Stimulated activated CD8-positive, alpha-beta memory T cell treated with anti-CD3 and anti-CD28 coated beads, Interleukin-7, amount 100 ng/mL, for 24 hours (primary cell): Measurements from ENCODE around the gene PLEKHG3.

Experiments
- DNase-seq: peaks from one replicate; pipeline ENCODE4 v3.0.0-alpha.2; 2020; ENCODE audit warnings: low read depth

PLEKHG3 gene

DNA sequence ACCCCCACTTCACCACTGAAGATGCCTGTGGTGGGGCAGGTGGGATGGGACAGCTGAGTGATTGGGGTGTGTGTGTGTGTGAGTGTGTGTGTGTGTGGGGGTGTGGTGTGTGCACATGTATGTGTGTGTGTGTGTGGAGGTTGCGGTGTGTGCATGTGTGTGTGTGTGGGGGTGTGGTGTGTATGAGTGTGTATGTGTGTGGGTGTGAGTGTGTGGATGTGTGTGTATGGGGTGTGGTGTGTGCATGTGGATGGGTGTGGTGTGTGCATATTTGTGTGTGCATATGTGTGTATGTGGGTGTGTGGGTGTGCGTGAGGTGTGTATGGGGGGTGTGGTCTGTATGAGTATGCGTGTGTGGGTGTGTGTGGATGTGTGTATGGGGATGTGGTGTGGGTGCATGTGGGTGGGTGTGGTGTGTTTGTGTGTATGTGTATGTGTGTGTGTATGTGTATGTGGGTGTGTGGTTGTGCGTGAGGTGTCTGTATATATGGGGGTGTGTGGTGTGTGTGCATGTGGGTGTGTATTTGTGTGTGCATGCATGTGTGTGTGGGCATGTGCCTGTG is 61.6 kb downstream of the PLEKHG3 start:
- no peak for DNase-seq

DNA sequence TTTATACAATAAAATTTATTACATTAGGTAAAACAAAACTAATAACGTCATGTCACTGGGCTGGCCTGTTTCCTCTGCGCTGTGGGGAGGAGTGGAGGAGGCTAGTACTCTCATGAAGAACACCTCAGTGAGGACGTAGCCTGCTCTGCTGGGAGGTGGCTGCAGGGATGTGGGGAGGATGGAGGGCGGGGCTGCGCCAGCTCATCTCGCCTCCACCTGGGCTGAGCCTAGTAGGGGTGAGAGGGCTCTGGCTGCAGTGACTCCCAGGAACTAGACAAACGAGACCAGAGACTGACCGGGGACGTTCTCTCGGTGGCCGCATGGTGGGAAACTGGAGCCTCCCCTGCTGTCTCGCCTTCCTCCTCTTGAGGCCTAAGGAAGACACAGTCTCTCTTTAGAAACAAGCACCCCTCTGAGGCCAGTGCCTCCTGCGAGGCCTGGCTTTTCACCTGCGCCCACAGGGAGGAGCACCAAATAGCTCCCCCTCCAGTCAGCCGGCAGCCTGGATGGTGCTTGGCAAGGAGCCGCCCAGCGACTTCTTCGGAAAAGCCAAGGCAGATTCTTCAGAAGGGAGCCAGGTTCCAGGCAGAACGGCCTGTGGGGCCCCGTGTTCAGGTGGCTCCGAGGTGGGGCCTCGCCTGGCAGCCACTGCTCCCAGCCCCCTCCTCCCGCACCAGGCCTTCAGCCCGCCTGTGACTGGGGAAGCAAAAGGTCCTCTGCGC is 62.4 kb downstream of the PLEKHG3 start:
- DNase-seq = no peak

DNA sequence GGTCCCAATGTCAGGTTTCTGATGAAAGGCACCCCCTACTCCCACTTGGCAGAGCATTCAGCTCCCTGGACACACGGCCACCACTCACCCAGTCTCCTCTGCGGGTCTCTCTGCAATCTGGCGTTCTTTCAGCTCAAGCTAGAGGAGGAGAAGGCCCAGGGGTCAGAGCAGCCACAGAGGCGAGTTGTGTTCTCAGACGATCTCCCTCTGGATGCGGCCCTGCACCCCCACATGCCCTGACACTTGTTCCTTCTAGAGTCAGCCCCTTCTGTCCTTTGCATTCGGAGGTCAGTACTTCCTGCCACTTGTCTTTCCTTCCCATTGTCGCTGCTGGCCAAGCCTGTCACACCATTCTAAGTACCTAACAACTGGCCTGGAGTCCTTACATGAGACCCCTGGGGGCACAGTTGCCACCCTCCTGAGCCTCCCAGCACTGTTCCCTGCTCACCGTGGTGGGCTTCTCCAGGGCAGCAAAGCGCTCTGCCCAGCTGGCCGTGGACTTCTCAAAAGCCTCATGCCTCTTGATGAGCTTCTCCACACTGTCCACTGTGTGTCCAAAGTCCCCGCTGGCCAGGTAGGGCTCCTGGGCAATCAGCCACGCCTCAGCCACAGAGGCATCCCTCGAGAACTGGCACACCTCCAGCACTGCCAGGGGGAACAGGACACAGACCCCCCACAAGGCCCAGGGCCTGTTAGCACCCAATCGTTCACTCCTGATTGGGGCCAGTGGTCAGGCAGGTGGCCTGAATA is 63.2 kb downstream of the PLEKHG3 start:
- no peak for DNase-seq

DNA sequence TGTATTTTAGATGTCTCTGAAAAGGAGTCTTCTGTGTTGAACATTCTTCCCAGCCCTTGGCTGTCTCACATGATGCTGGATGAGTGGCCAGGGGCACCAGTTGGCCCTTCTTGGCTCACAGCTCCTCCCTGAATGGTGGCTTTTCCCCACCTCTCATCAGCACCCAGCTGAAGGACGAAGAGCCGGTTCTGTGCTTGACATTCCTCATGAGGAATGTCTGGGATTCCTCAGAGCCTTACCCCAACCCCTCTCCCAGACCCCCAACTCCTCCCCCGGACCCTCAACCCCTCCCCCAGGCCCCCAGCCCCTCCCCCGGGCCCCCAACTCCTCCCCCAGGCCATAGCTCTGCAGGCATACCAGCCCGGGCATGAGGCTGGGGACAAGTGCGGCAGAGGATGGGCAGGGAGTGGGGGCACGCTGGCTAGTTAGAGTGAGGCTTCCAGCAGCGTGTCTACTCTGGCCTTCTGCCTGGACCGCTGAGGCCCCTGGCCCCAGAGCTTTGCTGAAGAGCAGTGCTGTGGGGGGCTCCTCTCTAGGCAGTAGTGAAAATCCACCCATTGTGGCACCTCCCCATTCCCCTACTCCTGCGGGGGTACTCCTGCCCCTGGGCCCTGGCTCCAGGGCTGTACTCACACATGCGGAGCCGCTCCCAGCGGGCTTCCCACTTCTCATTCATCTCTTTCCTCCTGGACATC is 64.3 kb downstream of the PLEKHG3 start:
- DNase-seq = no peak

- DNase-seq = no peak
Measured at GRCh38 chr14:64769096-64770020, 65.1 kb downstream of the PLEKHG3 start.

DNA sequence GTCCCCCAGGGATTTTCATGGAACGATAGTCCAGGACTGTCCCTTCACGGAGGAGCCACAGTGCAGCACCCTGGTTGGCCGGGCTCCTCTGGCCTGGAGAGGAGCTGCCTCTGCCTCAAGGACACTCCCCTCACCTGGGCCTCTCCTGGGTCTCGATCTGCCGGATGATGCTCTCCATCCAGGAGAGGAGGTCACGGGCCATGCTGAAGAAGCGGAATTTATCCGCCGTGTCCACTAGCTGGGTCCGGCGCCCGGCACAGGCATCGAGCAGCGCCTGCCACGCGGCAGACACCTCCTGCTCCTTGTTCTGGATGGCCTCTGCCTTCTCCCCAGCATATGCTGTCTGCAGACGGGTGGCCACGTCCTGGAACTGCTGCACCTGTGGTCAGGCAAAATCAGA is 66.5 kb downstream of the PLEKHG3 start:
- DNase-seq = no peak

- DNase-seq = no peak
Measured at GRCh38 chr14:64771161-64771560, 66.9 kb downstream of the PLEKHG3 start.

- no peak for DNase-seq
Measured at GRCh38 chr14:64772397-64772950, 68.2 kb downstream of the PLEKHG3 start.

- DNase-seq = no peak
Measured at GRCh38 chr14:64773046-64773445, 68.8 kb downstream of the PLEKHG3 start.

GRCh38 chr14:64773577-64773976 is 69.4 kb downstream of the PLEKHG3 start:
- no peak for DNase-seq

GRCh38 chr14:64774272-64774671 is 70.0 kb downstream of the PLEKHG3 start:
- no peak for DNase-seq

- DNase-seq = no peak
Measured at GRCh38 chr14:64775081-64775777, 71.0 kb downstream of the PLEKHG3 start.

- DNase-seq = no peak
Measured at GRCh38 chr14:64777461-64777860, 73.2 kb downstream of the PLEKHG3 start.

- no peak for DNase-seq
Measured at GRCh38 chr14:64778104-64778754, 74.0 kb downstream of the PLEKHG3 start.

GRCh38 chr14:64779472-64779871 is 75.2 kb downstream of the PLEKHG3 start:
- no peak for DNase-seq

DNA sequence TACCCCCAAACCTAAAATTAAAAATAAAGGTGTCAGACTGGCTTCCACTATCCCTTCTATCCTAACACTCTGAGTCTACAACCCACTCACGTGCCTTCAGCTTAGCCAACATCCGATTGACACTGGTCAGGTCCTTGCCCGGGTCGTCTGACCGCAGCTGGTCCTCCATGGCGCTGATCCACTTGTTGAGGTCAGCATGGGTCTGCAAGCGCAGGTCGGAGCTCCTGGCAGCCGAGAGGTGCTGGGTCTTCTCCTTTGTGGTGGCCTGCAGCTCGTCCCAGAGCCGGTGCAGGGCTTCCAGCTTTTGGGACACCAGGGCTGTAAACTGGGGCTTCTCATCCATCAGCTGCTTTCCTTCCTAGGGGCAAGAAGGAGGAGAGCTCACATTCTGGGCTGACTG is 78.0 kb downstream of the PLEKHG3 start:
- DNase-seq = no peak

DNA sequence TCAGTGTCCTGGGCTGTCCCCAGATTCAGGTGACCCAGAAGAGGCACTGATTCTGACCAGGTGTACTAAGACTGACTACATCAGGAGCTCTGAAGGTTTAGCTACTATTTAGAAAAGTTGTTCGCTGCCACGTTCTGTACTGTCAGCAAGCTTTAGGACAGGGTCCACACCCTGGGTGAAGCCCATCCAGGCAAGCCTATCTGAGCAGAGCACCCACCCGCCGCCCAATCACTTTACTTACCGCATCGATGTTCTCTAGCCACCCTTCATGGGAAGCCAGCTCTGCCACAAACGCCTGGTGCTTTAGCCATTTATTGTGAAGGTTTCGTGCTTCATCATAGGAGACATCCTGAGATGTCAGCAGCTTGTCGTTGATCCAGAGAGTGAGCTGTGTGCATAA is 79.8 kb downstream of the PLEKHG3 start:
- DNase-seq = no peak

DNA sequence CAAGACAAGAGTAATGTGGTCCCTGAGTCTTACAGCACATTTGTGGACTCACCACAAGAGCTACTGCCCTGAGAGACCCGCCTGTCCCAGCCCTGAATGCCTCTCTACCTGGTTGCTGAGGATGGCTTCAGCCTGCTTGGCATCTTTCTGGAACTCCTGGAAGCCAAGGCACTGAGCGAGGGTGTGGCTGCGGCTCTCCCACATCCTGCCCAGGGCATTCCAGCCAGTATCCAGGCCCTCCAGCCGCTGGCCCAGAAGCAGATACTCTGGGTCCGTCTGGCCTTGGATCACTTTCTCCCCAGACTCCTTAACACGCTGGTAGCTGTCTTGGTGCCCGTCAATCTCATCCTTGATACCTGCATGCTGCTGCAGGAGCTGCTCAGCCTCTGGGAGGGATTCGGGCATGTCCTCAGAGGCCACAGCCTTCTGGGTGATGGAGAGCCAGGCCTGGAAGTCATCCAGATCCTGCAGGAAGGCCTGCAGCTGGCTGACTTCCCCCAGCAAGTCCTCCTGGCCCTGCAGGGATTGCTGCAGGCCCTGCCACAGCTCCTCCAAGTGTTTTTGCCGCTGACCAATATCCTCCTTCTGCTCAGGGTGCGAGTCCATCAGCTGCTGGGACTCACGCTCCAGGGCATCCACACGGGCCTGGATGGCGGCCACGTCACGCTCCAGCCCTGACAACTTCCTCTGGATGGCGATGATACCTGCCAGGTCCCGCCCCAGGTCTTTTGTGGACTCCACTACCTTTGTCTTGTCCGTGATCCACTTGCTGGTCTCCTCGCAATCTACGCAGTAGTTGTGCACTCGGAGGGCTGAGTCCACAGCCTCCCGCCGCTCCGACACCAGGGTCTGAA is 82.3 kb downstream of the PLEKHG3 start:
- DNase-seq = no peak

DNA sequence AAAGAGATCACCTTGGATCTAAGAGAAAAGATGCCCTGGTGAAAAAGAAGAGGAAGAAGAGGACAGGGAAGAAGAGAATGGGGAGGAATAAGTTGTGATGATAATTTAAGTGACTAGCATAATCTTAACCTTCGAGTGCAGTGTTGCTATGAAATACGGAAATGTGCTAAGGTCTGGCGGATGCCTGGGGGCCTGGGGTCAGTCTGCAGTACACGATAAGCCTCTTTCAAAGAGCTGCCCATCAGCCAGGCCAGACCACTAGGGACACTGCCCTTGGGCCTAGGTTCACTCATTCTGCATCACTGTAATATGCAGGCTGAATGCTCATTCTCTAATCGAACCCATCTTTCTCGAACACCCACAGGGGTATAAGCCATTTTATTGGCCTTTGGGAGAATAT is 83.4 kb downstream of the PLEKHG3 start:
- no peak for DNase-seq
